GM21619 (cell line): ENCODE measurements around the gene SRBD1.

Experiments
- ATAC-seq: cut with Tn5 transposase; IDR thresholded peaks from one replicate; pipeline ENCODE4 v1.9.1; 2021; ENCODE audit not compliant: unreplicated experiment

SRBD1 gene

DNA sequence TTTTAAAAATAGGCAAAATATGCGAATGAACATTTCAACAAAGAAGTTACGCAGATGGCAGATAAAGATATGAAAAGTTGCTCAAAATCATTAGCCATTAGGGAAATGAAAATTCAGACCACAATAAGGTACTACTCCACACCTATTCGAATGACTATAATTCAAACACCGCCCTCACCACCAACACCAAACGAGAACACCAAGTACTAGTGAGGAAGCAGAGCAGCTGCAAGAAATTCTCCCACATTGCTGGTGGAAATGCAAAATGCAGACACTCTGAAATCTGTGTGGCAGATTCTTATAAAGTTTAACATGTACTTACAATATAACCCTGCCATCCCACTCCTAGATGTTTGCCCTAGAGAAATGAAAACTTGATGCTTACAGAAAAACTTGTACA lies 23.2 kb upstream of the SRBD1 start:
- ATAC-seq: no peak

DNA sequence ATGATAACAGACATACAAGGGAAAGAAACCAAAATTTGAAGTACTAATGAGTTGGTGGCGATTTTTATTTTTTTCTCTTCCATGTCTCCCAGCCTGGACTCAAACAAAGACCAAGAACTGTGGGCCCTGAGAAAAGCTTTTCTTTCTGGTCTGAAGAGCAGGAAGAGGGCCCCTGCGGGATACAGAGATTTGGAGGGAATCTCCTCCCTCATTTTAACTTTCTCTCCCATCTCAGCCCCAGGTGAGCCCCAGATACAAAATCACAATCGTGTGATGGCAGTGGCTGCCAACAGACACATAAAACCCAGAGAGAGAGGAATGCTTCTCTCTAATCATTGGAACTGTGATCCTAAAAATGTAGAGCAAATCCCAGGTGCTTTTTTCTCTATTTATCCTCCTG lies 20.9 kb upstream of the SRBD1 start:
- ATAC-seq: no peak

DNA sequence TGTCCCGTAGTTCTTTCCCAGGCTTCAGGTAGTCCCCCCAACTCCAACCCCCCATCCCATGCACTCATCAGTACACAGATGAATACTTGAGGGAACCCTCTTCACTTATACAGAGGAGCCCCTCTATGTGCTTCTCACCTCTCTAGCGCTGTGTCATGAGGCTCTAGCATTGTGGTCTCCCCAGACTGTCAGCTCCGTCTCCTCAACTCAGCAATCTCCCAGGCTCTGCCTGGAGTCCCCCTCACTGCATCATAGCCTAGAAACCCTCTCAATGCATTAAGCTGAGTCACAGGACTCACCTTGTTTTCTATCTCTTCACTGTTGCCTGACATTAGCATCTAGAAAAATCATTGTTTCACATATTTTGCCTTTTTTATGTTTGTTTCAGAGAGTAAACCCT lies 20.3 kb upstream of the SRBD1 start:
- ATAC-seq: no peak

DNA sequence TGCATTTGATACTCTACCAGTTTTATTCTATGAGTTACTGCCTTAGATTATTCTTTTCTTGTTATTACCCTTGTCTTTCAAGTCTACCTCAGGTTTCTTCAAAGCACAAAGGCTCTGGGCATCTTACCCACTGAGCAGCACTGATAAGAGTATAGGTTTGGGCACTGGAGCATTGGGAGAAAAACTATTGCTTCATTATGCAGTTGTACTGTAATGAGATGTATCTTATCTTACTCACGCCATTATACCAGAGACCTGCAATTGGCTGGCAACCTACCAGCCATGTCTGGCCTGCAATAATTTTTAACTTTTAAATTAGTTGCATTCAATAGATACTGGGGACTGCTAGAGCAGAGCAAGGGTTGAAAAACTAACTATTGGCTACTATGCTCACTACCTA lies 18.9 kb upstream of the SRBD1 start:
- no peak for ATAC-seq

DNA sequence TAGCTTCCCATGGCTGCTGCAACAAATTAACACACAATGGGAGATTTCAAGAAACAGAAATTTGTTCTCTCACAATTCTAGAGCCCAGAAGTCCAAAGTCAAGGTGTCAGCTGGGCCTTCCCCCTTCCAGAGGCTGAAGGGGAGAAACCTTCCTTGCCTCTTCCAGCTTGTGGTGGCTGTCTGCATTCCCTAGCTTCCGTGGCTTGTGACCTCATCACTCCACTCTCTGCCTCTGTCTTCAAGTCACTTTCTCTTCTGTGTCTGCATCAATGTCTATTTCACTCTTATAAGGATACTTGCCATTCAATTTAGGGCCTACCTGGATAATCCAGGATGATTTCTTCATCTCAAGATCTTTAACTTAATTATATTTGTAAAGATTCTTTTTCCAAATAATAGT lies 16.8 kb upstream of the SRBD1 start:
- ATAC-seq: no peak

DNA sequence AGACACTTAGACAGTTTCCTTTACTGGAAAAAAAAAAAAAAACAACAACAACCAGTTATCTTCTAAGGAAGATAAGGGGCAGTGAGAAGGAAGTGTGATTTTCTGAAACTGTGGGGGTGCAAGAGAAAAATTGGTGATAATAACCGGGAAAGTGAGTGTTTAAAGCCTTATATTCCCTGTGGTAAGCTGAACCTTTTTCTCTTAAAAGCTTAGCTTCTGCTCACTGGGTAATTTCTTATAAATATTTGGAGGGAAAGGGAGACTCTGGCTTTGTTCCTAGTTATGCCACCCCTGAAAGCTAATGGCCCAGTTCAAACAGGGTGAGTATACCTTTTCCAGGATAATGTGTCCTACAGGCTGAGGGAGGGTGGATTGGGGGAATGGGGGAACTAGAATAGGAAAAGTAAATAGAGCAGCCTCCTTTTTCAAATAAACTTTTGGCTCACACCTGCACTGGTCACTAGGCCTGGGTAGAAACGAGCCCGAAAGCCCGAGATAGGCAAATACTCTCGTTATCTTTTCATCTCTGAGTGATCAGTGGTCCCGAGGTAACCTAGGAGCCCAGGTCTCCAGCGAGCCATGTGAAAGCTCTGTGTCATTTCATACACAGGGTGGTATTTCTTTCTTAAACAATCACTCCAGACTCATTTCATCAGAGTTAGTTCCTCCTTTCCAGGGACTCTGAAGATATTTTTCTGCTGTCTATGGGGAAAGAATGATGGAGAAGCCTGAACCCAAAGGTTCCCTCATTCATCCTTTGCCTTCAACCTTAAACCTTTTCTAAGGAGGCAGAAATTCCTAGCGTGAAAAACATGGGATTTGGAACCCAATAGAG lies 15.5 kb upstream of the SRBD1 start:
- no peak for ATAC-seq

DNA sequence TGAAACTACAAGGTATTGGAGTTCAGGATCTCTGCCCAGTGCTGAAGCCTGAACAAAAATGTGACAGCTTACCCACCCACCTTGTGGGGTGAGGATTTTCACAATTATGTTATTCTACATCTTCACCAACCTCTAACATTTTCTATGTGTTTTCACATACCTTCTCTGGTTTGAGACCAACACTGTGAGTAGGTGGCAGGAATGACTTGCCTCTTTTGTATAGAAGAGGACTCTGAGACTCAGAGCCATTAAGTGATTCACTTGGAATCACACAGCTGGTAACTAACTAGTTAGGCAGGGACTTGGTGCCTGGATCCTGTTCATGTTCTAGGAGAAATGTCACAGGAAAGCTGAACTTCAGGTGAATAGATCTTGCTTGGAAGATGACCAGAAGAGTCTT lies 14.8 kb upstream of the SRBD1 start:
- no peak for ATAC-seq

DNA sequence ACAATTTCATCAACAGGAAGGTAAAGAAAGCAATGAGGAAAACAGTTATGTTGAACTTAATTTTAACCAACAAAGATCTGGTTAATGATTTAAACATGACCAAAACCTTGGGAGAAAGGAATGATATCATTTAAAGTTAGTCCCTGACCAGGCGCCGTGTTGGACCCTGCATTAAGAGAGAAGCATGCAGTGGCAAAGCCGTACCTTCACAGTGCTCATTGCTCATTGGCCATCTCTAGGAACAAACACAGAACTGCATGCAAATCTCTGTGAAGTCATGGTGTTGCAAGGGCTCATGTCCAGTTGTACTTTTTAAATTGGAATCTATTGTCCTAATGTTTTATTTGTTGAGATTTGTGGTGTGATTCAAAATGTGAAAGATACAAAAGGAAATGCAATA lies 12.0 kb upstream of the SRBD1 start:
- ATAC-seq: no peak

DNA sequence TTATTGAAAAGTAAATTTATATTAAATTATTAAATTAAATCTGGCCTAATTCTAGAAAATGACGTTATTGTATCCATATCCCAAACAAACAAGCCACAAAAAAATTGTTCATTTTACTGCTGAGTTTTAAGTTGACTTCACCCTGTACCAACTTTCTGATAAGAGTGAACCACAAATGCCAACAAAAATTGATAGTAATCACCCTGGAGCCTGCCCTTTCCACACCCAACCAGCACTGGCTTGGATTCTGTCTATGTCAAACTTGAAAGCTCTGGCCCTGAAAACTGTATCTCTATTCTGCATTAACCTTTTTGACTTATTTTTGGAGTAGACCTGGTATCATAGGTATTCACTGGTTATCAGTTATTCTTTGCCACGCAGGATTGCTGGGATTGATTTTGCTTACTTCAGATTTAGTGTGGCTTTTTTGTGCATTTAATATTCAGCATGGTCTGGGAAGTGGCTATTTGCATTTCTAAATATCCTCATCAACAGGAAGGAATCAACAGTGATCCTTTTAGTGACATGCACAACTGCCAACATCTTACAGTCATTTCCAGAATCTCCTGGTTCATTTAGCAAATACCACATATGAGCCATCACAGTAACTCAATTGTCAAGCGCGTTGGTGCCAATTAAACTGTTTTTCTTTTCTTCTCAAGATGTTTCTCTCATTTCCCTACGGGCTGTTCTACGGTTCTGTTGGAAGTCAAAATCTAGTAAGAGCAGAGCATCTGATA lies 11.4 kb upstream of the SRBD1 start:
- no peak for ATAC-seq

DNA sequence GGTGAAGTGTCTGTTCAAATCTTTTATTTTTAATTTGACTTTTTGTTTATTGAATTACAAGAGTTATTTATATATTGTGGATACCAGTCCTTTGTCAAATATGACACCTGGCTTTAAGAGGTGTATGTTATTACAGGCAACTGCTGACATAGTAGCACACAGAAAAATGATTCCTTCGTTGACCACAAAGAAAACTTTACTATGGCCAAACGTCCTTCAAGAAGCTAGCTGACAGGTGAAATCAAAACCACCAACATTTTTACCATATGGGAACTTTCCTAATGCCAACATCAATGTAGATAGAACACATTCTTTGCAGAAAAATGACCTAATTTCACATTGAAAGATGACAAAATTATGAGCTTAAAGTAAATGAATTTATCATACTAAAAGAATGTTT lies 6.4 kb upstream of the SRBD1 start:
- no peak for ATAC-seq

DNA sequence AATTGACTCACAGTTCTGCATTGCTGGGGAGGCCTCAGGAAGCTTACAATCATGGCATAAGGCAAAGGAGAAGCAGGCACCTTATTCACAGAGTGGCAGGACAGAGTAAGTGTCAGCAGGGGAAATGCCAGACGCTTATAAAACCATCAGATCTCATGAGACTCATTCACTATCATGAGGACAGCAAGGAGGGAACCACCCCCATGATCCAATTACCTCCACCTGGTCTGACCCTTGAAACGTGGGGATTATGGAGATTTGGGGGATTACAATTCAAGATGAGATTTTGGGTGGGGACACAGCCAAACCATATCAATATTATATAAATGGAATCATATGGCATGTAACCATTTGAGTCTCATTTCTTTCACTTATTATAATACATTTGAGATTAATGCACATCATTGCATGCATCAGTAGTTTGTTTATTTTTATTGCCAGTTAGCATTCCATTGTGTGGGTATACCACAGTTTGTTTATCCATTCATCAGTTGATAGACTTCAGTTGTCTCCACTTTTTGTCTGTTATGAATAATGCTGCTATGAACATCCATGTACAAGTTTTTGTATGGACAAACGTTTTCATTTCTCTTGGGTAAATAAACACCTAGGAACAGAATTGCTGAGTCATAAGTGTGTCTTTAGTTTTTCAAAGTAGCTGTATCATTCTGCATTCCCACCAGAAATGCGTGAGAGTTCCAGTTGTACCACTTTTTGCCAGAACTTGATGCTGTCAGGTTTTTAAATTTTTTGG lies 5.8 kb upstream of the SRBD1 start:
- ATAC-seq: no peak

DNA sequence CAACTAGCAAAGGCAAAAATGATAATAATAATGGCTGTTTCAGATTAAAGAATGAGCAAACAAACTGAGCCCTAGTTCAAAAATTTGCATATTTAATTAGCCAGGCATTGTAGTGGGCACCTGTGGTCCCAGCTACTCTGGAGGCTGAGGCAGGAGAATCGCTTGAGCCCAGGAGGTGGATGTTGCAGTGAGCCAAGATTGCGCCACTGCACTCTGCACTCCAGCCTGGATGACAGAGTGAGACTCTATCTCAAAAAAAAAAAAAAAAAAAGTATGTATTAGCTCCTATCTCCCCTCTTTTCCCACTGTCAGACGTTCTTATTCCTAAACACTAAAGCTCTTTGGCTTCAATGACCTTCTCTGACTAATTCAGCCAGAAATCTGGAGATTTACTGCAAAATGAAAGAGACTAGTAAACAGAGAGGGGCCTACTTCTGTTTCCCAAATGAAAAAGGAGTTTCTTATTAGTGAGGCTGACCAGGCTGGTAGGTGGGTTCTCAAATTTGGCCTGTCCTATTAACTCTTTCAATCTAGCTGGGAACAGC lies 3.9 kb upstream of the SRBD1 start:
- ATAC-seq: no peak

DNA sequence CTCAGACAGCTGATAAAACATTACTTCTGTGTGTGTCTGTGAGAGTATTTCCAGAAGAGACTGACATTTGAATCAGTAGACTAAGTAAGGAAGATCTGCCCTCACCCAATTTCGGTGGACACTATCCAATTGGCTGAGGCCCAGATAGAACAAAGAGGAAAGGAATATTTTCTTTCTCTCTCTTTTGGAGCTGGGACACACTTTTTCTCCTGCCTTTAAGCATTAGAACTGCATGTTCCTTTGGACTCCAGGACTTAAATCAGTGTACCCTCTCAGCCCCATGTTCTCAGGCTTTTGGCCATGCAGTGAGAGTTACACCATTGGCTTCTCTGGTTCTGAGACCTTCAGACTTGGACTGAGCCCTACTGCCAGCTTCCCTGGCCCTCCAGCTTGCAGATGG lies 3.3 kb upstream of the SRBD1 start:
- ATAC-seq: no peak

DNA sequence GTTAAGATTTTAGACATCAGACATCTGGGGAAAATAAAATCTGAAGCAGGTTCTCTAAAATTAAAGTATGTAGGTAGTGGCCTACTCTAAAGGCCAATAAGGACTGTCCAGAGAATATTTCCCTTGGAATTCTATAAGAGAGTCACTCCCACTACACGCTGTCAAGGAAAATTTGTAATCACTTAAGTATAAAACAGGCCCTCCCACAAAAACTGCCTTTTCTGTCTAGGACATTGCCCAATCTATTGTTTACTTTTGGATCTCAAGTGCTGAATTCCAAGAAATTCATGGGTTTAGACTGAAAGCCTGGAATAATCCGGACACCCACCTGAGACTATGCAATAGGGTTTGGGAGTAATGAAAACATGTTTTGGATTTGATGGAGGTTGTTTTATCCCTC lies 1.7 kb upstream of the SRBD1 start:
- ATAC-seq: no peak

DNA sequence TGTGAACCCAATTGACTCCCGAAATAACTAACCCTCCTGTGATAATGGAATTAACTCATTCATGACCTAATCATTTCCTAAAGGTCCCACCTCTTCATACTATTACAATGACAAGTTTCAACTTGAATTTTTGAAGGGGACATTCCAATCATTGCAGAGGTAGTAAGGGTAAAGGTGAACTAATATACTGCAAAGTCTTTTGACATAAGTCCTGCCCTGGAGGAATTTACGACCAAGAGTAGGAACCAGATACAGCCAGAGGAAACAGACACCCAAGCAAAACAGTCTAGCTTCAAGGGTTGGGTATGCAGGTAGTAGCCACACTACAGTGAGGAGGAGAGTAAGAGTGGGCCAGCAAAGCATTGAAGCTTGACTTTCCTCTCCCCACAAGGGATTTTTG lies 1.2 kb upstream of the SRBD1 start:
- no peak for ATAC-seq

DNA sequence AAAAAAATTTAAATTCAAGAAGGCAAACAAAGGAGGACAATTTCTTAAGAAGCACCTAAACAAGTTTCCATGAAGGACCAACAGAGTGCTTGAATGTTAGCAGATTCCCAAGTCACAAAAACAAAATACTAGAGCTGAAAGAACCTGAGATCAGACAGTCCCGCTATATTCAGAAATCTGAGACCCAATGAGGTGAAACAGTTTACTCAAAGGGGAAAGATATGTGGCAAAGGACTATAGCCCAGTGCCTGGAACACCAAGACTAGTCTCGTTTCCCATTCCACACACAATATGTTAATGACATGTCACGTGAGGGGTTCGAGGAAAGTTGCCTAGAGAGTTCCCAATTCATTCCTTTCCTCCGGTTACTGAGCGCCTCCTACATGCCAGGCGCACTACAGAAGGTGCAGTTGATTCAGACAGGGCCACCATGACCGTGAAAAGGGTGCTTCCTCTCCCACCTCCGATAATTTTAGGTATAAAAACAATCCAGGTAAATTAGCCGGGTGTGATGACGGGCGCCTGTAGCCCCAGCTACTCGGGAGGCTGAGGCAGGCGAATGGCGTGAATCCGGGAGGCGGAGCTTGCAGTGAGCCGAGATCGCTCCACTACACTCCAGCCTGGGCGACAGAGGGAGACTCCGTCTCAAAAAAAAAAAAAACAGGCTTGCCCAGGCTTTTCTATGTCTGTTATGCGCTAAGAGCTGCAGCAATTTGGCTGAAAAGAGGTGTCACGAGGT lies 617 bp downstream of the SRBD1 start:
- peak; percentile 45 for ATAC-seq

DNA sequence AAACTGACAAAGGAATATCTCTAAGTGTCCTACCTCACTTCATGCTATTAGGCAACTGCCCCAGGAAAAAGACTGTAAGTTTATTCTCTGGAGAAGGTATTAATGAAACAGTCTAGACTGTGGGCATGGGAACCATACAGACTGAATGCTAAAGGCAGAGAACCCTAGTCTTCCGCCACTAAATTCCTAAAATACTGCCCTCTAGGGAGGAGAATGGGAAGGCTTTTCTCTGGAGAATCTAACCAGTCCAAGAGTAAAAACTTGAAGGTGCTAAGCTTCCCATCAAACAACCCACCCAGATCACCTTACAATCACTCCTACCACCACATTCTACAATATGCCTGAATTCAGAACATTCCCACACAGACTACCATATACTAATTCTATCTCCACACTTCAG lies 3.4 kb downstream of the SRBD1 start:
- no peak for ATAC-seq

DNA sequence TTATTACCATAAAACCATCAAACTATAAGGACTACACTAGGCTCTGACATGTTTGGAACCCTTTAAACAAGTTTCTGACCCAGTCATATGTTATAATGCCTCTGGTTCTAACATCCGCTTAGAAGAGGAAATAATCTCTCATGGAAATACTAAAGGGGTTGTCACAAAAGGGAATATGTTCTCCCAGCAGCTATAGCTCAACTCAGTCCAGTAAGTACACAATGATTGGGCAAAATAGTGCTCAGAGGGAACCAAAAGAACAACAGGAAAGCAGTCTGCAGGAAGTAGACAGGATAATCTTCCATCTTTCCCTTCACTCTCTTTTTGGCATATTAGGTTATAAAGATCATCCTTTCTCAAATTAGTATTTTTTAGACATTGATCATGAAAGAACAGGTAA lies 4.3 kb downstream of the SRBD1 start:
- ATAC-seq: no peak

DNA sequence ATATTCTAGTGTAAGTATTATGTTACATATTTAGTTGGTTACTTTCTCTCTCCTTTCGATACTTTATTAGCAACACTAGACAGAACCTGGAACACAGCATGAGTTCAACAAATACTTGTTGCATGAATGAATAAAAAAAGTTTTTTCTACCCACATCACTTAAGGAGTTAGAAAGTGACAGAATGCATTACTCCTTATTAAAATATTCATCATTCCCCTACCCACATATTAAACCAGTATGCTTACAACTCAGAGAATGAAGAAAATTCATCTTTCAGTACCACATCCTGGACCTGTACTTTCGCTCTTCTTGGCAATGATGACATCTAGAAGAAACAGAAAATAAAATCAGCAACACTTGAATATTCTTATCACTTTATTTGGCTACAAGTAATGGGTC lies 6.0 kb downstream of the SRBD1 start:
- ATAC-seq: no peak

DNA sequence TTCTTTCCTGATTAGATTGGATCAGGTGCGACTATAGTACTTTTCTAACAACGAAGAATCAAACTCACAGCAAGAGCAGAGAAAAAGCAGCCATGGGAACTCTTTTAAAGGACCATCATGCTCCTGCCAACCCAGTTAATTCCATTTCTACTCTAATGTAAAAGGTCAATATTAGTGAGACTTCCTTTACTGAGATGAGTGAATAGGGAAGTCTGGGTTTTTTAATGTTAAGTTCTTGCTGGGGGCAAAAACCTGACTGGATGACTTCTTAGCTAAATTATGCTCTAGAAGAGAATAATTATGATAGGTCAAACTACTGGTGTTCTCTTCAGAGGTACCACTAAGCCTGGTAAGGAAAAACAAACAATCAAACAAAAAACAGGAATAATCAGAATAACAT lies 8.4 kb downstream of the SRBD1 start:
- no peak for ATAC-seq

DNA sequence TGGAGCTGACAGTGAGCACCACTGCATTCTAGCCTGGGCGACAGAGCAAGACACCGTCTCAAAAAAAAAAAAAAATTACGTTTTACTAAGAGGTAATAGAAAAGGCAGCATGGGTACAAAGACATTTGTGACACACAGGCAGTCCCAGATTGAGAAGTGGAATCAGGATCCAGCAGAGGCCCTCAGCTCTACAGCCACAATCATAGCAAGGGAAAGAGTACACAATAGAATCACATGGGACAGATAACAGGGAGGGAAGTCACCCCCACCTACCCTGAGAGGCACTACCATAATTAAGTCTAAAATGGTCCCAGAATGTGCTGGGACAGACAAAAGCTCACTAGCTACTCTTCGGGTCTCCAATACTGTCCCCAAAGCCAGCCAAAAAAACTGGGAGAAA lies 12.5 kb downstream of the SRBD1 start:
- ATAC-seq: no peak
